Sigmoid colon (tissue), 7 donors: ENCODE data around the gene LTC4S. TPM values are rescaled to one million over a fixed set of nuclear protein-coding genes. Genes with fewer than 3 reads are reported as not detected.

ENCODE experiments used
- DNase-seq: peaks from one replicate; pipeline ENCODE4 v3.0.0-alpha.2; 2019
- H3K27ac ChIP-seq, 4 donors: fragments of 200-600 bp; sonication (generic); one replicate each; pipeline ENCODE4 v1.5.1; 2016 to 2019; ENCODE audit warnings: mild to moderate bottlenecking in 1 of 4
- H3K27me3 ChIP-seq, 3 donors: fragments of 200-600 bp; sonication (generic); one replicate each; pipeline ENCODE4 v1.5.1; 2019; ENCODE audit warnings: mild to moderate bottlenecking in 1 of 3
- H3K36me3 ChIP-seq, 4 donors: fragments of 200-600 bp; sonication (generic); one replicate each; pipeline ENCODE4 v1.5.1; 2016 to 2019
- H3K4me1 ChIP-seq, 4 donors: fragments of 200-600 bp; sonication (generic); one replicate each; pipeline ENCODE4 v1.5.1; 2017 to 2019
- H3K4me3 ChIP-seq, 4 donors: fragments of 200-600 bp; sonication (generic); one replicate each; pipeline ENCODE4 v1.5.1; 2017 to 2019; ENCODE audit warnings: mild to moderate bottlenecking in 2 of 4, moderate library complexity in 1 of 4
- H3K9me3 ChIP-seq, 4 donors: fragments of 200-600 bp in 3 of 4; sonication (generic) in 3 of 4; one replicate each; pipeline versions ENCODE4 v1.5.1 to v1.6.1; 2013 to 2019
- CTCF ChIP-seq, 4 experiments: fragments of 450-650 bp in 3 of 4; fragments of 200-600 bp in 1 of 4; IDR thresholded peaks; one replicate each; pipeline ENCODE4 v1.5.1; 2016 to 2019; ENCODE audit warnings: antibody characterized with exemption in 4 of 4, mild to moderate bottlenecking in 3 of 4, moderate library complexity in 2 of 4
- EP300 ChIP-seq, 4 donors: sonication (generic); formaldehyde crosslinking; IDR thresholded peaks; one replicate each; pipeline ENCODE4 v1.6.1; 2017; ENCODE audit warnings: antibody characterized with exemption in 4 of 4
- POLR2A ChIP-seq, 2 donors: fragments of 450-650 bp; IDR thresholded peaks; one replicate each; pipeline ENCODE4 v1.6.1; 2016; ENCODE audit warnings: antibody characterized with exemption in 2 of 2, mild to moderate bottlenecking in 2 of 2, moderate library complexity in 2 of 2
- POLR2AphosphoS5 ChIP-seq, 4 donors: sonication (generic); formaldehyde crosslinking; IDR thresholded peaks; one replicate each; pipeline ENCODE4 v1.6.1; 2017; ENCODE audit warnings: antibody characterized with exemption in 4 of 4
- WGBS, 2 donors: extraction: QIAGEN DNeasy Blood & Tissue Kit; methylation state at CpG; one replicate each; pipeline ENCODE4 v1.1.7; 2013; 5-methylcytosine and 5-hydroxymethylcytosine counted together
- intact Hi-C: fragments of 100-400 bp; cut with DNase I; formaldehyde crosslinking; loops from one replicate; pipeline ENCODE4 v1.15.1; 2023
- polyA plus RNA-seq, 3 donors: library from polyadenylated mRNA; stranded (reverse); fragments of 200-250 nt; gene quantifications; one replicate each; pipeline ENCODE4 v1.2.3, GENCODE V29; 2013
- total RNA-seq, 4 donors: library from RNA; depleted of rRNA; stranded (reverse); fragments of >200 nt; gene quantifications; one replicate each; pipeline ENCODE4 v1.1.0, GENCODE V29; 2016
- donor health status: healthy with polysubstance abuse.
- donor health status: Bipolar disorder and iron deficiency.
- donor health status: healthy.

The LTC4S gene
- total and polyA plus RNA-seq, 7 donors: 1.5 to 6.1 (median 4.3) TPM; not detected in 1

GRCh38 chr5:179836225-179837019 lies 42.6 kb downstream of the LTC4S start:
- intact Hi-C loops: no loop called here
- DNase-seq: peak; percentile 77
- WGBS, 2 donors: 80 to 85% methylated on average over 19 of the region's 19 CpGs

GRCh38 chr5:179837076-179838011 lies 43.6 kb downstream of the LTC4S start:
- intact Hi-C loops: no loop called here
- no peak overlapping the region for H3K4me3 ChIP-seq
- H3K27me3 ChIP-seq: no peaks in the 10 kb centered on the region
- H3K36me3 ChIP-seq: peaks cover 64 to 92% (median 70%) of the 10 kb centered on the region in 4 donors
- peak; percentile 64 for DNase-seq
- WGBS, 2 donors: 84 to 87% methylated on average over 15 of the region's 15 CpGs
- peaks cover 0 to 10% (median 8%) of the 10 kb centered on the region in 4 donors for H3K4me1 ChIP-seq
- no peaks in the 10 kb centered on the region for H3K9me3 ChIP-seq
- TF ChIP-seq EP300 (IDR thresholded peaks at IDR 0.05): no peak
- peak overlapping the region; percentile 21 to 54 (median 36) for H3K27ac ChIP-seq

More at GRCh38 chr5:179836225-179837019, 42.6 kb downstream of the LTC4S start:
- Histone ChIP-seq H3K27me3 (no peaks in the 10 kb centered on the region), H3K9me3 (no peaks in the 10 kb centered on the region), H3K36me3 (peaks cover 68 to 94% (median 75%) of the 10 kb centered on the region in 4 donors), H3K27ac (peak overlapping the region; percentile 21 to 54 (median 36)), H3K4me3 (no peak overlapping the region), H3K4me1 (peaks cover 0 to 10% (median 8%) of the 10 kb centered on the region in 4 donors)
- TF ChIP-seq CTCF (IDR thresholded peaks at IDR 0.05) (no peak), EP300 (IDR thresholded peaks at IDR 0.05) (no peak), POLR2A (IDR thresholded peaks at IDR 0.05) (no peak), POLR2AphosphoS5 (IDR thresholded peaks at IDR 0.05) (peak in 2 of 4 donors; percentile 50 to 61)

- no peak overlapping the region for H3K4me3 ChIP-seq
- peaks cover 45 to 88% (median 52%) of the 10 kb centered on the region in 4 donors for H3K36me3 ChIP-seq
- no peaks in the 10 kb centered on the region for H3K27me3 ChIP-seq
- no peak overlapping the region for H3K27ac ChIP-seq
- TF ChIP-seq CTCF (IDR thresholded peaks at IDR 0.05): no peak
- TF ChIP-seq POLR2AphosphoS5 (IDR thresholded peaks at IDR 0.05): peak in 2 of 4 donors; percentile 53 to 68
- no peaks in the 10 kb centered on the region for H3K9me3 ChIP-seq
- DNase-seq: peak; percentile 67
- intact Hi-C loops: no loop called here
- WGBS, 2 donors: 82 to 85% methylated on average over 16 of the region's 16 CpGs
- peaks cover 0 to 10% (median 8%) of the 10 kb centered on the region in 4 donors for H3K4me1 ChIP-seq
Measured at GRCh38 chr5:179839328-179840256, 45.8 kb downstream of the LTC4S start.

- H3K9me3 ChIP-seq: no peaks in the 10 kb centered on the region
- peaks cover 46 to 85% (median 51%) of the 10 kb centered on the region in 4 donors for H3K36me3 ChIP-seq
- intact Hi-C loops: no loop called here
- 85 to 93% methylated on average over 11 of the region's 11 CpGs for WGBS, 2 donors
- peak in 1 of 4 donors; percentile 23 for TF ChIP-seq POLR2AphosphoS5 (IDR thresholded peaks at IDR 0.05)
- TF ChIP-seq CTCF (IDR thresholded peaks at IDR 0.05): no peak
- no peak for TF ChIP-seq EP300 (IDR thresholded peaks at IDR 0.05)
- no peak for TF ChIP-seq POLR2A (IDR thresholded peaks at IDR 0.05)
- H3K4me1 ChIP-seq: peaks cover 0 to 10% (median 8%) of the 10 kb centered on the region in 4 donors
- H3K27ac ChIP-seq: no peak overlapping the region
- no peaks in the 10 kb centered on the region for H3K27me3 ChIP-seq
- DNase-seq: no peak
- H3K4me3 ChIP-seq: no peak overlapping the region
Measured at GRCh38 chr5:179840321-179840720, 46.5 kb downstream of the LTC4S start.
